Measurements from ENCODE around the gene SH3RF3. TPM values are rescaled to one million over a fixed set of nuclear protein-coding genes. Genes with fewer than 3 reads are reported as not detected.

Gene SH3RF3
- polyA plus RNA-seq, 1 donor (not counting 4 experiments of a cell fraction or from before 2014, with no cell fraction given): 0.08 TPM

DNA sequence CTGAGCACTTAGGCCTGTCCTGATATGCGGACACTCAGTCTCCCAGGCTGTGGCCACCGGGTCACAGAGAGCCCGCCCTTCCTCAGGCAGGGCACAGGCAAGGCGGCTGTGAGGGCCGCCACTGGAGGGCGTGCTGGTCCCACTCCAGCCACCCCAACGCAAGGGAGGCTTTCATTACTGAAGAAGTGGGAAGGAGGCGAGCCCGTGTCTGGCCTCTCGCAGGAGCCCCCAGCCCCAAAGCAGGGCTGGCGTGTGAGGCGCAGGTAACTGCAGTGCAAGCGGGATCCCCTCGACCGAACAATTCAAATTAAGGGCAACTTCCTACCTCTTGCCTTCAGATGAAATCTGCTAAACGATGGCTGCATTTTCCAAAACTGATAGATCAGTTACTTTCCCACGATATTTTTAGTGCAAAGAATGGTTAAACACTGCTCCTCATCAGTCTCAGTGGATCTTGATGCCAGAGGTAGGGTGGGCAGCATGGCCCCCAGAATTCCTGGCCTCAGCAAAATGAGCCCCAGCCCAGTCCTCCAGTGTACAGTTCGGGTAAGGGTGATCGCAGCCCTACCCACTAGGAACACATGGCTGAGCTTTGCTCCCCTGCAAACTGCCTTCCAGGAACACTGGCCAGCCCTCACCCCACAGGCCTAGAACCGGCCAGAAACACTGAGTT is 387.6 kb downstream of the SH3RF3 start:
- Histone ChIP-seq H3K27ac (ENCODE audit: control insufficient read depth, insufficient read depth, low read length) (no peak overlapping the region), H3K9ac (ENCODE audit: control insufficient read depth, extremely low read depth, insufficient read depth, low read length) (no peak overlapping the region), H3K4me2 (ENCODE audit: control insufficient read depth, extremely low read depth, insufficient read depth, low read depth, low read length) (peak overlapping the region; percentile 9), H3K36me3 (ENCODE audit: control insufficient read depth in 2 of 2, extremely low read depth in 1 of 2, insufficient read depth in 2 of 2, low read length in 2 of 2) (no peaks in the 10 kb centered on the region), H3K79me2 (ENCODE audit: control insufficient read depth, insufficient read depth, low read length) (no peaks in the 10 kb centered on the region), H4K20me1 (ENCODE audit: control insufficient read depth, extremely low read depth, insufficient read depth, low read length) (no peaks in the 10 kb centered on the region), H3K4me1 (ENCODE audit: control insufficient read depth, extremely low read depth, insufficient read depth, low read length) (peaks cover 27% of the 10 kb centered on the region), H3K9me1 (ENCODE audit: control insufficient read depth, extremely low read depth, insufficient read depth, low read length) (no peaks in the 10 kb centered on the region), H2AFZ (ENCODE audit: control insufficient read depth, low read length) (no peak overlapping the region), H3K4me3 (ENCODE audit: control insufficient read depth in 2 of 3, extremely low read depth in 1 of 3, insufficient read depth in 2 of 3, low read depth in 1 of 3, low read length in 3 of 3) (no peak overlapping the region), H3K27me3 (ENCODE audit: control insufficient read depth, extremely low read depth, insufficient read depth, low read length) (peaks cover 4% of the 10 kb centered on the region), H3K9me3 (ENCODE audit: control insufficient read depth, low read depth, low read length) (no peaks in the 10 kb centered on the region)
- no peak for TF ChIP-seq EZH2 (IDR thresholded peaks at IDR 0.05; ENCODE audit: low read length)
- TF ChIP-seq, protein P1, sequence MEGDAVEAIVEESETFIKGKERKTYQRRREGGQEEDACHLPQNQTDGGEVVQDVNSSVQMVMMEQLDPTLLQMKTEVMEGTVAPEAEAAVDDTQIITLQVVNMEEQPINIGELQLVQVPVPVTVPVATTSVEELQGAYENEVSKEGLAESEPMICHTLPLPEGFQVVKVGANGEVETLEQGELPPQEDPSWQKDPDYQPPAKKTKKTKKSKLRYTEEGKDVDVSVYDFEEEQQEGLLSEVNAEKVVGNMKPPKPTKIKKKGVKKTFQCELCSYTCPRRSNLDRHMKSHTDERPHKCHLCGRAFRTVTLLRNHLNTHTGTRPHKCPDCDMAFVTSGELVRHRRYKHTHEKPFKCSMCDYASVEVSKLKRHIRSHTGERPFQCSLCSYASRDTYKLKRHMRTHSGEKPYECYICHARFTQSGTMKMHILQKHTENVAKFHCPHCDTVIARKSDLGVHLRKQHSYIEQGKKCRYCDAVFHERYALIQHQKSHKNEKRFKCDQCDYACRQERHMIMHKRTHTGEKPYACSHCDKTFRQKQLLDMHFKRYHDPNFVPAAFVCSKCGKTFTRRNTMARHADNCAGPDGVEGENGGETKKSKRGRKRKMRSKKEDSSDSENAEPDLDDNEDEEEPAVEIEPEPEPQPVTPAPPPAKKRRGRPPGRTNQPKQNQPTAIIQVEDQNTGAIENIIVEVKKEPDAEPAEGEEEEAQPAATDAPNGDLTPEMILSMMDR (optimal IDR thresholded peaks at IDR 0.05 in 1 of 3, IDR thresholded peaks at IDR 0.05 in 1 of 3, conservative IDR thresholded peaks at IDR 0.05 in 1 of 3; ENCODE audit: extremely low read depth in 1 of 3, insufficient read depth in 2 of 3, low read length in 3 of 3): peak in 2 of 3 experiments; percentile 51 to 90
- FAIRE-seq (no peak), DNase-seq (ENCODE audit: low read depth, low spot score) (no peak)
- dilution Hi-C loops (cut with MboI; ENCODE audit: extremely low pct_ligation_motif_present, low sequenced_read_pairs): no loop called here

DNA sequence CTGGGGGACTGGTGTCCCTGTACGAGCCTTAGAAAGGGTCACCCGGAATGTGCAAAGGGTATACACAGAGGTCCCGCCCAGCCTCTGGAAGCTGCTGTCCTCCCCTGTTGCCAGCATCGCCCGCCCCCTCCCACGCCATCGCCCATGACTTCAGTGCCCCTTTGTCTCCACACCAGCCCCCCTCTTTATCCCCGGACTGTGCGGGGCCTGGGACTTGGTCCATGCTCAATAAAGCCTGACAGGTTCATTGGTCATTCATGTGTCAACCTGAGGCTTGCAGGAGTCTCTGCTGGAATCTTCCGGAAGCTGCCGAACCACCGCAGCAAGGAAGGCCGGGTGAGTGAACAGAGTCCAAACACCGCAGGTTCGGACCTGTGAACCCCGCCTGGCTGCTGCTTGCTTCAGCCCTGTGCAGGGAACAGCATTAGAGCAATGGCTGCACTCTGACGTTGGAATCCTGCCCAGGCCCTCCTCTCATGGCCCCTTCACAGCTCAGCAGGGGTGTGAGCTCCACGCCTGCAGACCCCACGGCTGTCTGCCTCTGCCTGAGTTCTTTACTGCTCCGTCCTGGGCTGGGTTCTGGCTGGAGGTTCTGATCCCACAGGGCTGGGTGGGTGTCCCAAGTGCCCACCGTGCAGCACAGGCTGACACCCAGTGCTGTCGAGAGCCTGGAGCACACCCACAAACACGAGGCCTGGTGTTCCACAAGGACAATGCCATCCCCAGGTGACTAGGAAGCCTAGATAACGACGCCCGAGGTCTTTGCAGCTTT is 388.3 kb downstream of the SH3RF3 start:
- dilution Hi-C loops (cut with MboI; ENCODE audit: extremely low pct_ligation_motif_present, low sequenced_read_pairs): no loop called here
- Histone ChIP-seq H4K20me1 (ENCODE audit: control insufficient read depth, extremely low read depth, insufficient read depth, low read length) (no peaks in the 10 kb centered on the region), H2AFZ (ENCODE audit: control insufficient read depth, low read length) (peak overlapping the region; percentile 38), H3K79me2 (ENCODE audit: control insufficient read depth, insufficient read depth, low read length) (no peaks in the 10 kb centered on the region), H3K4me3 (ENCODE audit: control insufficient read depth in 2 of 3, extremely low read depth in 1 of 3, insufficient read depth in 2 of 3, low read depth in 1 of 3, low read length in 3 of 3) (no peak overlapping the region), H3K4me2 (ENCODE audit: control insufficient read depth, extremely low read depth, insufficient read depth, low read depth, low read length) (peak overlapping the region; percentile 19), H3K4me1 (ENCODE audit: control insufficient read depth, extremely low read depth, insufficient read depth, low read length) (peaks cover 27% of the 10 kb centered on the region), H3K27ac (ENCODE audit: control insufficient read depth, insufficient read depth, low read length) (no peak overlapping the region), H3K27me3 (ENCODE audit: control insufficient read depth, extremely low read depth, insufficient read depth, low read length) (peaks cover 3% of the 10 kb centered on the region), H3K9me3 (ENCODE audit: control insufficient read depth, low read depth, low read length) (no peaks in the 10 kb centered on the region), H3K9ac (ENCODE audit: control insufficient read depth, extremely low read depth, insufficient read depth, low read length) (no peak overlapping the region), H3K36me3 (ENCODE audit: control insufficient read depth in 2 of 2, extremely low read depth in 1 of 2, insufficient read depth in 2 of 2, low read length in 2 of 2) (no peaks in the 10 kb centered on the region), H3K9me1 (ENCODE audit: control insufficient read depth, extremely low read depth, insufficient read depth, low read length) (no peaks in the 10 kb centered on the region)
- FAIRE-seq (no peak), DNase-seq (ENCODE audit: low read depth, low spot score) (no peak)
- TF ChIP-seq, protein P1 (optimal IDR thresholded peaks at IDR 0.05 in 1 of 3, IDR thresholded peaks at IDR 0.05 in 1 of 3, conservative IDR thresholded peaks at IDR 0.05 in 1 of 3; ENCODE audit: extremely low read depth in 1 of 3, insufficient read depth in 2 of 3, low read length in 3 of 3): no peak
- TF ChIP-seq EZH2 (IDR thresholded peaks at IDR 0.05; ENCODE audit: low read length): no peak

Measured in keratinocyte (primary cell).